Measurements from ENCODE around the gene KCP.

DNA sequence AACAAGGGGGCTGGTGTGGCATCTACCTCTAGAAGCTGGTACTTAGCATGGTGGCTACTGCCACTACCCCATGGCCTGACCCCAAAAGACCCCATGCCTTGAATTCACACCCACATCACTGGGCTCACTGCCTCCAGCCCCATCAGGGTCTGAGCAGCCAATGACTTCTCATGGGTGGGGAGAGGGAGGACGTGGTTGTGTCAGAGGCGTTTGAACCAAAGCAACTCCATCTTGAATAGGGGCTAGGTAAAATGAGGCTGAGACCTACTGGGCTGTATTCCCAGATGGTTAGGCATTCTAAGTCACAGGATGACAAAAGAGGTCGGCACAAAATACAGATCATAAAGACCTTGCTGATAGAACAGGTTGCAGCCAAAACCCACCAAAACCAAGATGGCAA, 15.2 kb downstream of the KCP start:
- TF ChIP-seq, protein P1, sequence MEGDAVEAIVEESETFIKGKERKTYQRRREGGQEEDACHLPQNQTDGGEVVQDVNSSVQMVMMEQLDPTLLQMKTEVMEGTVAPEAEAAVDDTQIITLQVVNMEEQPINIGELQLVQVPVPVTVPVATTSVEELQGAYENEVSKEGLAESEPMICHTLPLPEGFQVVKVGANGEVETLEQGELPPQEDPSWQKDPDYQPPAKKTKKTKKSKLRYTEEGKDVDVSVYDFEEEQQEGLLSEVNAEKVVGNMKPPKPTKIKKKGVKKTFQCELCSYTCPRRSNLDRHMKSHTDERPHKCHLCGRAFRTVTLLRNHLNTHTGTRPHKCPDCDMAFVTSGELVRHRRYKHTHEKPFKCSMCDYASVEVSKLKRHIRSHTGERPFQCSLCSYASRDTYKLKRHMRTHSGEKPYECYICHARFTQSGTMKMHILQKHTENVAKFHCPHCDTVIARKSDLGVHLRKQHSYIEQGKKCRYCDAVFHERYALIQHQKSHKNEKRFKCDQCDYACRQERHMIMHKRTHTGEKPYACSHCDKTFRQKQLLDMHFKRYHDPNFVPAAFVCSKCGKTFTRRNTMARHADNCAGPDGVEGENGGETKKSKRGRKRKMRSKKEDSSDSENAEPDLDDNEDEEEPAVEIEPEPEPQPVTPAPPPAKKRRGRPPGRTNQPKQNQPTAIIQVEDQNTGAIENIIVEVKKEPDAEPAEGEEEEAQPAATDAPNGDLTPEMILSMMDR (IDR thresholded peaks at IDR 0.05) = no peak
- no peak for TF ChIP-seq POLR2A (IDR thresholded peaks at IDR 0.05)

Data from stomach (tissue), 4 donors.